Gastrocnemius medialis (tissue), 4 donors: ENCODE measurements around the gene TCAP.

Experiments
- CTCF ChIP-seq, 5 experiments: fragments of 450-650 bp in 3 of 5; fragments of 200-600 bp in 2 of 5; sonication (generic) in 2 of 5; IDR thresholded peaks in 4 of 5; conservative IDR thresholded peaks in 1 of 5; 1 replicate in 4 of 5; 2 replicates in 1 of 5; pipeline ENCODE4 v1.5.1; 2016 to 2019; ENCODE audit warnings: antibody characterized with exemption in 5 of 5, mild to moderate bottlenecking in 3 of 5, moderate library complexity in 3 of 5
- POLR2A ChIP-seq, 2 donors: fragments of 450-650 bp; IDR thresholded peaks; one replicate each; pipeline ENCODE4 v1.6.1; 2017; ENCODE audit warnings: antibody characterized with exemption in 2 of 2, mild to moderate bottlenecking in 2 of 2, moderate library complexity in 2 of 2

- TF ChIP-seq CTCF (IDR thresholded peaks at IDR 0.05 in 4 of 5, conservative IDR thresholded peaks at IDR 0.05 in 1 of 5) = no peak
- TF ChIP-seq POLR2A (IDR thresholded peaks at IDR 0.05) = no peak
Measured at GRCh38 chr17:39676198-39676819, 11.2 kb downstream of the TCAP start.
